CD4-positive, alpha-beta T cell treated with Interleukin-1 beta for 1 hour (primary cell): ENCODE measurements around the gene SERPINB6.

Experiments used
- DNase-seq, 2 donors: peaks; one replicate each; pipeline ENCODE4 v3.0.0-alpha.2; 2020 to 2022

SERPINB6 gene

GRCh38 chr6:2998998-2999617, 27.7 kb upstream of the SERPINB6 start:
- peak in 1 of 2 donors; percentile 66 for DNase-seq

DNA sequence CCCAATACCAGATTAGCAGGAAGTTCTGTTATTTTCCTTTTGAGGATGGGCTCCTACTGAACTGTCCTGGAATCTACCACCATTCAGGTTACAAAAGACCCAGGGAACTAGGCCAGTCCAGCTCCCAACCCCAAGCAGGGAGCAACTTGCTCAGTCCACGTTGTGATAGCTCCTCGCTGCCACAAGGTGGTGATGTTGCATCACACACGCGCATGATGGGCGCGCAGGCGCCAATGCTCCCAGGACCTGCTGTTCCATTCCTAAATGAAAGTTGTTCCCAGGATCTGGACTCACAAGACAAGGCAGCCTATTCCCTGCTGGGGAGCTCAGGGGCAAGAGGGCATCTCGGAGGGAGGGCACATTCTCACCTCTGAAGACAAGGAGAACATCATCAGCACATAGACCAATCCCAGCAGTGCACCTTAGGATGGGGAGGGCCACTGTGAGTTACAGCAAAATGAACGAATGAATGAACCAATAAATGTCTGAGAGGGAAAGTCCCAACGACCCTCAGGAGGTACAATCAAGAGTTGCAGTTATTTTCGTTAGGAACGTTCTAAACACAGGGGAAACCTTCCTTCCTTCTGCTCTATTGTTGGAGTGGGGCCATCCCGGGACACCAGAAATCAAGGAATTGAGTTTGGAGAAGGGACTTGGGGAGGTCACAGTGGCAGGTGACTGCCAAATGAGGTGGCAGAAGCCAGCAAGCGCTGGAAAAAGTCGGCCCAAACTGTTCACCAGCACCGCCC, 27.1 kb upstream of the SERPINB6 start:
- DNase-seq = peak; percentile 62 to 73

DNA sequence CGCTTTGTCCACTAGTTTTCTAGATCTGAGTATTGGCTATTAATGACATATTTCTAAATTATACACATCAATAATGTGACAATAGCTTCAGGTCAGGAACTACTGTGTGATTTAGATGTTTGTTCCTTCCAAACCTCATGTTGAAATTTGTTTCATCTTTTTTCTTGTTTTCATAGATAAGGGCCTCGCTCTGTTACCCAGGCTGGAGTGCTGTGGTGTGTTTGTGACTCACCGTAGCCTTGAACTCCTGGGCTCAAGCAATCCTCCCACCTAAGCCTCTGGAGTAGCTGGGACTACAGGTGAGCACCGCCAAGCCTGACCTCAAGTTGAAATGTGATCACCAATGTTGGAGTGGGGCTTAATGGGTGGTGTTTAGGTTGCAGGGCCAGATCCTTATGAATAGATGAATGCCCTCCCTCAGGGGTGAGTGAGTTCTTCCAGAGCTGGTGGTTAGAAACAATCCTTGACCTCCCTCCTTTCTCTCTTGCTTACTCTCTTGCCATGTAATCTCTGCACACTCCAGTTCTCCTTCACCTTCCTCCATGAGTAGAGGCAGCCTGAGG, 22.5 kb upstream of the SERPINB6 start:
- no peak for DNase-seq

DNA sequence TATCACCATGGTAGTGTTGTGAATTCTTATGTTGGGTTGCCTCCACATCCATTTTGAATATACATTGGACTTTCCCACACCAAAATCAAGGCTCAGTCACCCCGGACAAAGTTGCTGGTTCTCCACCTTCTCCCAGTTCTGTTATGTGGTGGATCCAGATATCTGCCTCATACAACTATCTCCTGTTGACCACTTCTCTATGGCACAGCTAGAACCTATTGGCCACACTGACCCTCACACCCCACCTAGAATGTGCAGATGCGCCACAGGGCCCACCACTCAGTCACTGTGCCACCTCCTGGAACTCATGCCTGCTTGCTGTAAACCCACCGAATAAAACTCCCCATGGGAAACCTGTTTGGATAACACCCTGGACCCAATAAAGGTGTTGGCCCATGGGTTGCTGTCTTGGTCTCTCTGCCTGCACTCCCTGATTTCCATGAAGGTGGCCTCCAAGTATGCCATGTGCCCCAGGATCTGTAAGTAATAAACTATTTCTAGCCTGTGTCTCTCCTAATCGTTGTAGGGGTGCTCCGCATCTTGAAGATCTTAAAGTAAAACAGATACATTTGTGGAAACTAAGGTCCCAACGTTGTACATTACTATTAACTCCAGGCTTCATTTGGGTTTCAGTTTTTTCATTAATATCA, 21.1 kb upstream of the SERPINB6 start:
- DNase-seq = no peak

GRCh38 chr6:2990932-2991506, 19.7 kb upstream of the SERPINB6 start:
- no peak for DNase-seq

- peak in 1 of 2 donors; percentile 4 for DNase-seq
Measured at GRCh38 chr6:2990248-2990931, 19.0 kb upstream of the SERPINB6 start.

DNA sequence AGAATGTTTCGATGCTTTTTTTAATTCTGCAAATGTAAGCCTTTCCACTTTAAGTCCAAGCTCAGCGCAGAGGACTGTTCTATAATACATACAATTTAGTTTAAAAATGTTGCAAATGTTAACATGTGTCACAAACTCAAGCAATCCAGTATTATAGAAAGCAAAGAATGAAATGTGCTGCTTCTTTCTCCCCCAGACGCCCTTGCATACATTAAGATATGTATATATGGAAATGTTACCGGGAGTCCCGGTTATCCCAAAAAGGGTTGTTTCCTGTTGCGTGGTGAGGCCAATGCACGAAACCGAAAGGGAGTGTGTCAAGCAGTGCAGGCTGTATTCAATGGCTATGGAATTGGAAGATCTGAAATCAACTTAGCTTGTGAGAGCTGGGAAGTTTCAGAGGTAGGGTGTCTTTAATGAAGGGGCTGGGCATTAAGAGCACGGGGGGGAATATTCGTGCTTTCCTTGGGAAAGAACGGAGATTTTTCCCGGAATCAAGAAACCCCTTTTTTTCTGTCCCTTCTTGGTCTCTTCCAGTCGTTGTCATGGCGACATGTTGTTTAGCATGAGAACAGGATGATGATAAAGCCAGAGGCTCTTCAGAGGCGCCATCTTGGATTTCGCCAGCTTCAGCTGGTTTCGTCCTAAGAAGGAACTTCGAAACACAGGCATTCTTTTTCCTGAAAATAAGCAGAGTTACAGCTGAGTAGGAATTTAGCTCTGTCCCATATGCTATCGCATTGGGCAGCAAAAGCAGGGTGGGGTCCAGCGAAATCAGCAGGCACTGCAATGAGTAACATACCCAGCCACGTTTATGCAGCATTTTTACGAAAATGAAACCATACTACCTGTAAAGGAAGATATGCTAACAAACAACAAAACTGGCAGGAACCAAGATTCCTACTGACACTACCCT, 18.2 kb upstream of the SERPINB6 start:
- DNase-seq = peak; percentile 87 to 92

GRCh38 chr6:2988426-2989331, 17.3 kb upstream of the SERPINB6 start:
- peak; percentile 81 to 84 for DNase-seq

DNA sequence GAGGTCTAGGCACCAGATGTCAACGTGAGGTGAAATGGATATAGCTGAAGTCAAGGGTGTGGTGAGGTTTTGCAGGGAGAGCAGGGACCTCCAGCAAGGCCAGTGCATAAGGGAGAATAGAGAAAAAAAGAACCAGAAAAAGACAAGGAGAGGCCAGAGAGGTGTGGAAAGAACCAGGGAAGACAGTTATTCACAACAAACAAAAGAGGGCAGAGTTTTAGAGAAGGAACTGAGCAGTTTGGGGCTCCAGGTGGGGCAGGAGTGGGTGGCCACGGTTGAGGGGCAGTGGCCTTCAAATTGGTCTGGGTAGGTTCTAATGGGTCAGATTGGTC, 16.7 kb upstream of the SERPINB6 start:
- DNase-seq = no peak

GRCh38 chr6:2986722-2987221, 15.4 kb upstream of the SERPINB6 start:
- no peak for DNase-seq

- no peak for DNase-seq
Measured at GRCh38 chr6:2984738-2985406, 13.5 kb upstream of the SERPINB6 start.

DNA sequence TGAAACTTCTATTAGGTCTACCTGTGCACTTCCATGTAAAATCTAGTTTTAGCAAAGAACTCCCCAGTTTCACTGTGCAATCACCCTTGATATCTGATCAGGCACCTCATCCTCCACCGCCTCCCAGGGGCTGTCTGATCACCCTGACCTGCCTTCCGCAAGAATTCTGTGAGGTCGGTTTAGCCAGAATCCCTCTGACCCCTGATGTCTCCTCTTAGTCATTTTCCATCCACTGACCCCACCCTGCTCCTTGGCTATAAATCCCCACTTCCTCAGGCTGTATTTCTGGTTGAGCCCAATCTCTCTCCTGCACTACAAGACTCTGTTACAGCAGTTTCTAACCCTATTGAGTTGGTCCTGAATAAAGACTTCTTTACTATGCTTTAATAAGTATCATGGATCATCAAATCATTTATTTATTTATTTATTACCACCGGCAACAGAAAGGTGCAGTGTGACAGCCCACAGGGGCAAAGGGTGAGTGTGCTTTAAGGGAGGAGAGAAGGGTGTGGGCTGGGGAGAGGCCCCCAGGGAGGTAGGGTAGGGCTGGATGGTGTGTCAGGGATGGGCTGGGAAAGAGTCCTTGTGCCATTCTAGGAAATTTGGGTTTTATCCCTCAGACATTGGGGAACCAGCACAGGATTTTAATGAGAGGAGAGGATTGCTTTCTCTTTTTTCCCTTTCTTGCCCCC, 11.2 kb upstream of the SERPINB6 start:
- DNase-seq = no peak

DNA sequence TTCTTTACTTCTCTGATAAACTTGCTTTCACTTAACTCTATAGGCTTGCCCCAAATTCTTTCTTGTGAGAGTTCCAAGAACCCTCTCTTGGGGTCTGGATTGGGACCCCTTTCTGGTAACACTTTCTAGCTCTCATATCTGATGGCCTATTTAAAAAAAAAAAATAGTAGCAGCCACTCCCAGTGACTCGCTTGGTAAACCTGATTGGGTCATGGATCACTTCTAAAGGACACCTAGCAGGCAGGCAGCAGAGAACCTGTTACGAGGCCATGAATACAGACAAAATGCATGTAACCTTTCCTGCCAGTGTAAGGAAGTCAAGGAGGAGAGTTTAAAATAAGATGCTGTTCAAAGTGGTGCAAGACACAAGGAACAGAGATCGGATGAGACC, 9.1 kb upstream of the SERPINB6 start:
- no peak for DNase-seq

- DNase-seq = no peak
Measured at GRCh38 chr6:2979819-2980464, 8.6 kb upstream of the SERPINB6 start.

DNA sequence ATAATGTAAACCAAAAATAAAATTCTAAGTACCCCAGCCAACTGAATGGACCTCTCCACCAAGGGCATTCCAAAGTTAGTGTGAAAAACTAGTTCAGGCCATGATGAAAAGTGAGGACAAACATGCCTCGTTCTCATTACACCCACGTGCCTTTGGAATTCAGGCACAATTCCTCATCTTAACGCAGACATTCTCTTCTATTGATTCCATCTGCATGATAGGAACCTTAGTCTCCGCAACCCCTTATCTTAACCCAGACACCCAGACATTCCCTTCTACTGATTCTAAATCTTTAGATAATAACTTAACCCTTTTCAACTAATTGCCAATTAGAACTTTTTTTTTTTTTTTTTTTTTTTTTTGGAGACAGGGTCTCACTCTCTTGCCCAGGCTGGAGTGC, 7.6 kb upstream of the SERPINB6 start:
- DNase-seq = no peak

DNA sequence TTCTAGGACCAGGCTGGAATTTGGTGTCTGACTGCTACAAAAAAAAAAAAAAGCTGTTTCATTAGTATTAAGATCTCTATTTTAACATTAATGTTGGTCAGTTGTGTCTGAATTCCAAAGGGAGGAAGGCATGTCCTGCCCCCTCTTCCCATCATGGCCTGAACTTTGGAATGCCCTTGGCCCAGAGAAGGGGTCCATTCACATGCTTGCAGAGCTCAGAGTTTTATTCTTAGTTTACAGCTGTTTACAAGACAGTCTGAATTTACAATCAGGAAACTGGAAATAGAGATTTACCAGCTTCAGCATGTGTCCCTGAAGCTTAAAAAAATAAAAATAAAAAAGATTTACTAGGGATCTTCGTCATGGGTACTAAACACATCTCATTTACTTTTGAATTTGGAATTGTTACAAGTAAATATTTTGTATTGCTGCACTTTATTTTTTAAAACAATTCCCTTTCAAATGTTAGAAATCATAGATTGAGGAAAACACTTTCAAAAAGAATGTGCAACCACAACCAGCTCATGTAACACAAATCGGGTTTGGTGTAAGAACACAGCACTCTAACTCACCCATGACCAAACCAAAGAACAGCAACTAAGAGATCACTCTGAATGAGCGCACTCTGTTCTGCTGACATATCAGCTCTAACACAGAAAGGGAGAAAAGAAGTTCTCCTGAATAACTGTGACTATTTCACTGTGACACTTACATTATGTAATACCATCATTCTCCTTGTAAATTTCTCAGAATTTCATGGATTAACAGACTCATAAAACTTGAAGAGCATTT, 6.6 kb upstream of the SERPINB6 start:
- DNase-seq = no peak

DNA sequence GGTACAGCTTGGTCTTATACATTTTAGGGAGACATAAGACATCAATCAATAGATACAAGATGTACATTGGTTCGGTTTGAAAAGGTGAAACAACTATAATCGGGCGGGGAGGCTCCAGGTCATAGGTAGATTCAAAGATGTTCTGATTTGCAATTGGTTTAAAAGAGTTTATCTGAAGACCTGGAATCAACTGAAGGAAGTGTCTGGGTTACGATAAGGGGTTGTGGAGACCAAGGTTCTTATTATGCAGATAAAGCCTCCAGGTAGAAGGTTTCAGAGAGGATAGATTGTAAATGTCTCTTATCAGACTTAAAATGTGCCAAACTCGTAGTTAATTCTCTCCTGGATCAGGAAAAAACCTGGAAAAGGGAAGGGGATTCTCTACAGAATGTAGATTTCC, 5.9 kb upstream of the SERPINB6 start:
- no peak for DNase-seq

- DNase-seq = no peak
Measured at GRCh38 chr6:2976571-2977085, 5.3 kb upstream of the SERPINB6 start.
